HG03354 (cell line): ENCODE data around the gene ACBD6.
"Not testable (repeated sequence)": the region's sequence is repeated elsewhere in the genome, so short reads cannot be mapped to it uniquely, and the experiment has no call there.

Source experiments
- ATAC-seq: cut with Tn5 transposase; IDR thresholded peaks from one replicate; pipeline ENCODE4 v1.9.1; 2021; ENCODE audit warnings: mild to moderate bottlenecking; ENCODE audit not compliant: unreplicated experiment, poor library complexity, severe bottlenecking

Gene ACBD6

GRCh38 chr1:180428782-180429695, 73.3 kb downstream of the ACBD6 start:
- no peak for ATAC-seq

GRCh38 chr1:180425952-180426351, 76.4 kb downstream of the ACBD6 start:
- no peak for ATAC-seq

GRCh38 chr1:180424848-180425457, 77.4 kb downstream of the ACBD6 start:
- no peak for ATAC-seq

GRCh38 chr1:180421614-180422013, 80.8 kb downstream of the ACBD6 start:
- no peak for ATAC-seq

- ATAC-seq, result not testable (repeated sequence)
These were observed 81.2 kb downstream of the ACBD6 start for GRCh38 chr1:180421145-180421544.

- ATAC-seq, result no peak
These were observed 86.3 kb downstream of the ACBD6 start for GRCh38 chr1:180415985-180416633.

- no peak for ATAC-seq
These were observed 87.0 kb downstream of the ACBD6 start for GRCh38 chr1:180415236-180415848.

GRCh38 chr1:180412583-180412982, 89.8 kb downstream of the ACBD6 start:
- ATAC-seq, result no peak

GRCh38 chr1:180408128-180408527, 94.2 kb downstream of the ACBD6 start:
- not testable (repeated sequence) for ATAC-seq

GRCh38 chr1:180407051-180407450, 95.3 kb downstream of the ACBD6 start:
- ATAC-seq, result no peak

GRCh38 chr1:180402551-180402950, 99.8 kb downstream of the ACBD6 start:
- no peak for ATAC-seq

GRCh38 chr1:180402001-180402400, 100.4 kb downstream of the ACBD6 start:
- no peak for ATAC-seq

- ATAC-seq, result no peak
These were observed 105.2 kb downstream of the ACBD6 start for GRCh38 chr1:180397175-180397574.

GRCh38 chr1:180392427-180393145, 109.8 kb downstream of the ACBD6 start:
- ATAC-seq, result no peak

- no peak for ATAC-seq
These were observed 110.4 kb downstream of the ACBD6 start for GRCh38 chr1:180392020-180392419.

GRCh38 chr1:180387413-180387812, 115.0 kb downstream of the ACBD6 start:
- ATAC-seq, result no peak

GRCh38 chr1:180386745-180387367, 115.5 kb downstream of the ACBD6 start:
- no peak for ATAC-seq

- ATAC-seq, result no peak
These were observed 117.2 kb downstream of the ACBD6 start for GRCh38 chr1:180385144-180385543.

- ATAC-seq, result no peak
These were observed 117.9 kb downstream of the ACBD6 start for GRCh38 chr1:180384286-180385005.
